ENCODE results near the gene GRIK3. TPM values are rescaled to one million over a fixed set of nuclear protein-coding genes. Genes with fewer than 3 reads are reported as not detected.
"Not testable (repeated sequence)": the region's sequence is repeated elsewhere in the genome, so short reads cannot be mapped to it uniquely, and the experiment has no call there.

The GRIK3 gene
- total and polyA plus RNA-seq, 4 experiments from 2014 or later = not detected

DNA sequence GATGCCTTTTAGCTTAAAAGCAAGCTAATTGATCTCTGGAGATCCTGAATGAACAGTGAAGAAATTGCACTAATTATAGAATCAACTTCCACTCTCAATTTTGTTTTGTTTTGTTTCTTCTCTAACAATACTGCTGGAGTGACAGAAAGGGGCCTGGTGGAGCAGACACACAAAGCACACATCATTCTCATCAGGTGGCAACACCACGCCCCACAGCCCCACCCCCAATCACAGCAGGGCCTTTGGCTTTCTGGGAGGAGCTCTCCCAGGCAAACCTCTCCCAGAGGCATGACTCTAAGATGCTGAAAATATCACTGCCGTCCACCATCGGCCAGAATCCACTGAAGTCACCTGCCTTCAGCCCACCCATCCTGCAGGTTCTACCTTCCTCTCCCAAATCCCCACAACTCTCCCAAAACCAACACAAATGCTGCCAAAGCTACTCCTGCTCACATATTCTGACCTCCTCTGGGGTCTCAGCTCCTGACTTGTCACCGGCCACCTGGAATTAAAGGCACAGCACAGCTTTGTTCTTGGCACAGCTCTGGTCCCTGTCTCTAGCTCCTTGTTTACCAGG, 120.7 kb downstream of the GRIK3 start:
- CTCF ChIA-PET (ENCODE audit: partially characterized antibody) = no interaction called here

DNA sequence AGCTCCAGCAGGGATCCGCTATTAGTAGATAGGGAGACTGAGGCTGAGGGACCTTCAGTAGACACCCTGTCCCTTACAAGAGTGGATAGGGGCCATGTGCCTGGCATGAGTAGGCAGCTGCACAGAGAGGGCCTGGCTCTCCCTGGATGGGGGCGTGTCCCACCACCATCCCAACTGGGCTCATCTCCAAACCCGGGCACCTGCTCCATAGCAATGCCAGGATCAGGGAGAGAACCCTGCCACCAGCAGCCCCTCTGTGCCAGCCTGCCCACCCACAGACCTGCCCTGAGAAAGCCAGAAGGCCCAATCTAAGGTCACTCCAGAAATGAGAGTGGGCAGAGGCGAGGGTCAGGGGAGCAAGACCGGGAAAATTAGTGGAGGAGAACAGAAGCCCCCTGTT, 121.3 kb downstream of the GRIK3 start:
- no peaks in the 10 kb centered on the region for H3K27me3 ChIP-seq (ENCODE audit: insufficient read depth, low read length)
- Mint-ChIP-seq H3K27ac (no peak overlapping the region), H3K27me3 (peaks cover 7 to 25% of the 10 kb centered on the region in 2 donors), H3K4me3 (no peak overlapping the region), H3K4me1 (no peaks in the 10 kb centered on the region), H3K9me3 (peaks cover 0 to 11% (median 4%) of the 10 kb centered on the region in 8 donors), H3K36me3 (no peaks in the 10 kb centered on the region)
- H3K9me3 ChIP-seq (ENCODE audit: control insufficient read depth in 1 of 2, low read length in 2 of 2) = no peaks in the 10 kb centered on the region
- H3K27ac ChIP-seq (ENCODE audit: low read depth, low read length) = no peak overlapping the region
- CTCF ChIA-PET (ENCODE audit: partially characterized antibody) = no interaction called here
- H3K4me3 ChIP-seq (ENCODE audit: low read length in 2 of 2) = no peak overlapping the region
- no peaks in the 10 kb centered on the region for H3K36me3 ChIP-seq (ENCODE audit: insufficient read depth, low read length)
- intact Hi-C loops (cut with micrococcal nuclease) = no loop called here
- no peaks in the 10 kb centered on the region for H3K4me1 ChIP-seq (ENCODE audit: insufficient read depth, low read length)
- POLR2A ChIA-PET (ENCODE audit: partially characterized antibody) = no interaction called here
- DNase-seq = no peak

More for the DNA sequence above, 120.7 kb downstream of the GRIK3 start:
- Histone ChIP-seq H3K27me3 (ENCODE audit: insufficient read depth, low read length) (no peaks in the 10 kb centered on the region), H3K36me3 (ENCODE audit: insufficient read depth, low read length) (no peaks in the 10 kb centered on the region), H3K9me3 (ENCODE audit: control insufficient read depth in 1 of 2, low read length in 2 of 2) (no peaks in the 10 kb centered on the region), H3K4me1 (ENCODE audit: insufficient read depth, low read length) (no peaks in the 10 kb centered on the region), H3K27ac (ENCODE audit: low read depth, low read length) (no peak overlapping the region), H3K4me3 (ENCODE audit: low read length in 2 of 2) (no peak overlapping the region)
- Mint-ChIP-seq H3K9me3 (peaks cover 0 to 11% (median 4%) of the 10 kb centered on the region in 8 donors), H3K4me3 (no peak overlapping the region), H3K27ac (no peak overlapping the region), H3K4me1 (no peaks in the 10 kb centered on the region), H3K36me3 (no peaks in the 10 kb centered on the region), H3K27me3 (peaks cover 7 to 25% of the 10 kb centered on the region in 2 donors)
- POLR2A ChIA-PET (ENCODE audit: partially characterized antibody) = no interaction called here
- no peak for DNase-seq
- intact Hi-C loops (cut with micrococcal nuclease) = no loop called here

DNA sequence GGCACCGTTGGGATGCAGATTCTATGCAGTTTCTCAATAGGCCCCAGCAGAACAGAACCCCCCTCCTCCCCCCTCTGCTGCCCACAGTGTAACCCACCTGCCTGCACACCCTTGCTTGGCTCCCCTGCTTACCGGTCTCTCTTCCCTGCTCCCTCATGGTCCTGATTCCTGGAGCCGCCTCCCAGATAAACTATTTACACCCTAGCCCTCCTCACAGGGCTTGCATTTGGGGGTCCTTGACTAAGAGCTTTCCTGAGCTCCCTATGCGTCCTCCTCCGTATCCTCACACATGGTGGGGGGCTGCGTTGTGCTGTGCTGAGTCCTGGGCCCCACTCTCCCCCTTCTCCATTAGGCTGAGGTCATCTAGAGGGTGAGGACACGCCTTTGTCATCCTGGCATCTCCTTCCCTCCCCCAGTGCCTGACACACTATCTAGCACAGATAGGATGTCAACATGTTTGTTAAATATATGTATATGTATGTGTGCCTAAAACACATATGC, 121.9 kb downstream of the GRIK3 start:
- intact Hi-C loops (cut with micrococcal nuclease) = no loop called here
- POLR2A ChIA-PET (ENCODE audit: partially characterized antibody) = interaction anchor here (0.6 kb wide), 1 partner anchor 9 kb away, joined by 3 read pairs; no protein-coding TSS in a partner anchor
- no peak for DNase-seq
- Histone ChIP-seq H3K27ac (ENCODE audit: low read depth, low read length) (no peak overlapping the region), H3K4me1 (ENCODE audit: insufficient read depth, low read length) (no peaks in the 10 kb centered on the region), H3K4me3 (ENCODE audit: low read length in 2 of 2) (no peak overlapping the region), H3K36me3 (ENCODE audit: insufficient read depth, low read length) (no peaks in the 10 kb centered on the region), H3K9me3 (ENCODE audit: control insufficient read depth in 1 of 2, low read length in 2 of 2) (no peaks in the 10 kb centered on the region), H3K27me3 (ENCODE audit: insufficient read depth, low read length) (no peaks in the 10 kb centered on the region)
- Mint-ChIP-seq H3K9me3 (peaks cover 0 to 11% (median 4%) of the 10 kb centered on the region in 8 donors), H3K36me3 (no peaks in the 10 kb centered on the region), H3K27me3 (peaks cover 9 to 25% of the 10 kb centered on the region in 2 donors), H3K4me1 (no peaks in the 10 kb centered on the region), H3K27ac (no peak overlapping the region), H3K4me3 (no peak overlapping the region)
- CTCF ChIA-PET (ENCODE audit: partially characterized antibody) = no interaction called here

DNA sequence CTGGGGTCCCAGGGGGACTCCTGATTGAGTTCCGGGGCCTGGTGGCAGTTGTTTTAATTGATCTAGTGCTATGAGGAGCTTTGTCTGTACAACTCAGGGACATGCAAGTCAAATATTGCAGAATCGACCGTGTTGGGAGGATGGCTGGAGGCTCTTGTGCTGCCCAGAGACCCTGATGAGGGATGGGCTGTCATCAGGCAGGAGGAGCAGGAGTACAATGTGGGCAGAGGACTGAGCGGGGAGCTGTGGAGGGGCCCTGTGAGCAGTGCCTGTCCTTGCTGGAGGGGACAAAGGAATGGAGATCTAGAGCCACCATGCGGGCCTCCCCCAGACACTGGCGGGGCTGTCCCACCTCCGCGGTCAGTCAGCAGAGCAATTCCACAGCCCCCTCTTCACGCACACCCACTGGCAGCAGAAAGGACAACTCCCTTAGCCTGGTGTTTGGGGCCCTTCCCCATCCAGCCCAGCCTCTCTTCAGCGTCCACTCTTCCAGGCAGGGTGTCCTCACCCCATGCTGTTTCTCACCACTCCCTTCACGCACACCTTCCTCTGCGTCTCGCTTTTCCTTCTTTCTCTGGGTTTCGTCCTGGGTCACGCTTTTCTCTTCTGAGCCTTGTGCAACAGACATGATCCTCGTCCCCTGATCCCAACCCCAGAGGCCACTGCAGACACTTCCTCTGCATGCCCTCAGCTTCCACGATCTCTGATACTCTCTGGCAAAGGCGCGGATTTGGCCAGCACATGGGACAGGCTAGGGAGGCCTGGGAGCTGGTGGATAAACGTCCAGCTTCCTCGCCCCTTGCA, 122.6 kb downstream of the GRIK3 start:
- Histone ChIP-seq H3K27me3 (ENCODE audit: insufficient read depth, low read length) (no peaks in the 10 kb centered on the region), H3K4me1 (ENCODE audit: insufficient read depth, low read length) (no peaks in the 10 kb centered on the region), H3K4me3 (ENCODE audit: low read length in 2 of 2) (no peak overlapping the region), H3K9me3 (ENCODE audit: control insufficient read depth in 1 of 2, low read length in 2 of 2) (no peaks in the 10 kb centered on the region), H3K27ac (ENCODE audit: low read depth, low read length) (no peak overlapping the region), H3K36me3 (ENCODE audit: insufficient read depth, low read length) (no peaks in the 10 kb centered on the region)
- ChIA-PET CTCF (ENCODE audit: partially characterized antibody) (no interaction called here), POLR2A (ENCODE audit: partially characterized antibody) (interaction anchor here (0.6 kb wide), 1 partner anchor 9 kb away, joined by 3 read pairs; no protein-coding TSS in a partner anchor)
- no peak for DNase-seq
- Mint-ChIP-seq H3K27ac (no peak overlapping the region), H3K9me3 (peaks cover 0 to 6% (median 3%) of the 10 kb centered on the region in 8 donors), H3K4me1 (no peaks in the 10 kb centered on the region), H3K27me3 (peaks cover 11 to 25% of the 10 kb centered on the region in 2 donors), H3K36me3 (no peaks in the 10 kb centered on the region), H3K4me3 (no peak overlapping the region)
- intact Hi-C loops (cut with micrococcal nuclease) = no loop called here

DNA sequence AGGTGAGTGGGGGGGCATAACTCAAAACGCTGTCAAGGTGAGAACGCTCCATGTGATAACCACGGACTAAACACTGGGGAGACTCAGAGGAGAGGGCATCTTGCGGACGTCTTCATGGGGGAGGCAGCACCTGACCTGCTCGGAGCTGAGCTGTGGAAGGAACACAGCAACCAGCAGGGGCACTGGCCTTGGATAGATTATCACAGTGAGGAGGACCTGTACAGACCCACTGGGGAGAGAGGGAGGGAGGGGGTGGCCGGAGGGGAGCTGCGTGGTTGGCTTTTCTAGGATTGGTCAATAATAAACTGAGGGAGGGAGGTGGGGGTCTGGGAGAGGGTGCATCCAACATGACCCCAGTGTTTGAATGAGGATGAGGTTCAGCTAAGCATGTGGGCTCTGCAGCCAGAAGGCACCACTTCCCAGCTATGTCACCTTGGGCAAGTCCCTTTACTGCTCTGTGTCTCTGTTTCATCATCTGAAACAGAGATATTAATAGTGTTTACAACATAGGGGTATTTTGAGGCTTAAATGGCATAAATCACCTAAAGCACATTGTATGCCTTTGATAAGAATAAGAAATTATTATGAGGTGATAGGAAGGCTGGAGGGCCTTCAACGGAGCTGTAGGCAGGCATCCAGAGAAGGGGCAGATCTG, 123.3 kb downstream of the GRIK3 start:
- Mint-ChIP-seq H3K4me1 (no peaks in the 10 kb centered on the region), H3K27ac (no peak overlapping the region), H3K36me3 (no peaks in the 10 kb centered on the region), H3K4me3 (no peak overlapping the region), H3K9me3 (peaks cover 0 to 6% (median 0%) of the 10 kb centered on the region in 8 donors), H3K27me3 (peaks cover 11 to 25% of the 10 kb centered on the region in 2 donors)
- DNase-seq = no peak
- ChIA-PET CTCF (ENCODE audit: partially characterized antibody) (no interaction called here), POLR2A (ENCODE audit: partially characterized antibody) (no interaction called here)
- Histone ChIP-seq H3K27ac (ENCODE audit: low read depth, low read length) (no peak overlapping the region), H3K9me3 (ENCODE audit: control insufficient read depth in 1 of 2, low read length in 2 of 2) (no peaks in the 10 kb centered on the region), H3K4me1 (ENCODE audit: insufficient read depth, low read length) (no peaks in the 10 kb centered on the region), H3K4me3 (ENCODE audit: low read length in 2 of 2) (no peak overlapping the region), H3K36me3 (ENCODE audit: insufficient read depth, low read length) (no peaks in the 10 kb centered on the region), H3K27me3 (ENCODE audit: insufficient read depth, low read length) (no peaks in the 10 kb centered on the region)
- intact Hi-C loops (cut with micrococcal nuclease) = no loop called here

DNA sequence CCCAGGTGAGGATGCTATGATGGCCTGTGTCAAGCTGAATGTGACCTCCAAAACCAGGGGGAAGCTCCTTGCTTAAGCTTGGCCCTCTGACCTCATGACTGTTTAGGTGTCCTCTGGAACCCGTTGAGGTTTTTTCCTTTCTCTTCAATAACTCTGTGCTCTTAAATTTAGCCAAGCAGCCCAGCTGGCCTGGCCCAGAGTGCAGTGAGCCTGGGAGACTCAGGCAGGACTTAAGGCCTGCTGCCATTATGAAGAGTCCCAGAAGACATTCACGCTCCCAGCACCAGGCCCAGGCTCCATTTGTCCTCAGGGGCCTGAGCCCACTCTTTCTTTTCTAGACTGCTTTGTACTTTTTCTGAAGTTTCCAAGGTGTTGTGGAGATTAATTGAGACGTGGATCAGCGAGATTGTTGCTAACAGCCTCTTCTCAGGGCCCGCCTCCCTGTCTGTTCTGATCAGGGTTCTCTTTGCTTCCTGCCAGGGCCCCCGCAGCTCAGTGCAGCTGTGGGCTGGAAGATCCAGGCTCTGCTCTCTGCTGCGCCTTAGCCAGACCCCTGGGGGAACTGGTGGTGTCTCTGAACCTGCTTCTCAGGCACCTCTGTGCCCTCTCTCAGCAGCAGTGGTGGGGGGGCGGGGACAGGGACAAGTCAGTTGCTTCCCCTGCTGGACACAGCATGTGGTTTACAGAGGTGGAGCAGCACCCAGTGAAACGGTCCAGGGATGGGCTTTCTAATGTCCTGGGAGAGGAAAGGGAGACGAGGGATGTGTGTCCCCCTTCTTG, 124.2 kb downstream of the GRIK3 start:
- Mint-ChIP-seq H3K4me3 (no peak overlapping the region), H3K27me3 (peaks cover 11 to 25% of the 10 kb centered on the region in 2 donors), H3K27ac (no peak overlapping the region), H3K4me1 (no peaks in the 10 kb centered on the region), H3K9me3 (peaks cover 0 to 4% (median 0%) of the 10 kb centered on the region in 8 donors), H3K36me3 (no peaks in the 10 kb centered on the region)
- CTCF ChIA-PET (ENCODE audit: partially characterized antibody) = no interaction called here
- intact Hi-C loops (cut with micrococcal nuclease) = no loop called here
- Histone ChIP-seq H3K9me3 (ENCODE audit: control insufficient read depth in 1 of 2, low read length in 2 of 2) (no peaks in the 10 kb centered on the region), H3K36me3 (ENCODE audit: insufficient read depth, low read length) (no peaks in the 10 kb centered on the region), H3K4me1 (ENCODE audit: insufficient read depth, low read length) (no peaks in the 10 kb centered on the region), H3K27me3 (ENCODE audit: insufficient read depth, low read length) (no peaks in the 10 kb centered on the region), H3K27ac (ENCODE audit: low read depth, low read length) (no peak overlapping the region), H3K4me3 (ENCODE audit: low read length in 2 of 2) (no peak overlapping the region)
- POLR2A ChIA-PET (ENCODE audit: partially characterized antibody) = no interaction called here
- DNase-seq = no peak

DNA sequence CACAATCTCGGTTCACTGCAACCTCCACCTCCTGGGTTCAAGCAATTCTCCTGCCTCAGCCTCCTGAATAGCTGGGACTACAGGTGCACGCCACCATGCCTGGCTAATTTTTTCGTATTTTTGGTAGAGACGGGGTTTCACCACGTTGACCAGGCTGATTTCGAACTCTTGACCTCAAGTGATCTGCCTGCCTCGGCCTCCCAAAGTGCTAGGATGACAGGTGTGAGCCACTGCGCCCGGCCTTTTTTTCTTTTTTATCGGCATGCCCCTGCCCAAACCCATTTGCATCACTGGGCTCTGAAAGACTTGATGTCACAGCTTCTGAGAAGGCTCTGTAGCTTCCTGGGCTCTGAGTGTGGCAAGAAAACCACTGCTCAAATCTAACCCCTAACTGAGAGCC, 125.0 kb downstream of the GRIK3 start:
- DNase-seq; H3K4me1 ChIP-seq (ENCODE audit: insufficient read depth, low read length); H3K4me3 ChIP-seq (ENCODE audit: low read length in 2 of 2); H3K4me3 Mint-ChIP-seq; intact Hi-C loops (cut with micrococcal nuclease); H3K27ac Mint-ChIP-seq; H3K4me1 Mint-ChIP-seq; H3K27me3 ChIP-seq (ENCODE audit: insufficient read depth, low read length); H3K27ac ChIP-seq (ENCODE audit: low read depth, low read length); POLR2A ChIA-PET (ENCODE audit: partially characterized antibody); H3K36me3 Mint-ChIP-seq; CTCF ChIA-PET (ENCODE audit: partially characterized antibody); H3K9me3 ChIP-seq (ENCODE audit: control insufficient read depth in 1 of 2, low read length in 2 of 2); H3K36me3 ChIP-seq (ENCODE audit: insufficient read depth, low read length); H3K9me3 Mint-ChIP-seq: not testable (repeated sequence)
- peaks cover 7 to 25% of the 10 kb centered on the region in 2 donors for H3K27me3 Mint-ChIP-seq
